Kidney (tissue), 14 donors: ENCODE data around the gene RTP2. TPM values are rescaled to one million over a fixed set of nuclear protein-coding genes. Genes with fewer than 3 reads are reported as not detected.

Experiments
- DNase-seq, 5 donors: peaks; one replicate each; pipeline ENCODE4 v3.0.0-alpha.2; 2013 to 2020
- FAIRE-seq: peaks from 2 replicates; lab custom pipeline; 2012; peaks lifted over from hg19 to GRCh38; lab: Jason Lieb, UNC
- H3K27ac ChIP-seq, 2 donors: one replicate each; pipeline ENCODE4 v1.7.0; 2013; ENCODE audit warnings: low read depth in 2 of 2, low read length in 2 of 2, inconsistent platforms in 1 of 2
- H3K27me3 ChIP-seq: one replicate; pipeline ENCODE4 v1.7.1; 2013; ENCODE audit warnings: low read length, inconsistent platforms; ENCODE audit not compliant: control insufficient read depth, insufficient read depth
- H3K36me3 ChIP-seq, 3 donors: one replicate each; pipeline versions ENCODE4 v1.7.0 to v1.7.1; 2013; ENCODE audit warnings: low read length in 3 of 3, control low read depth in 1 of 3, inconsistent platforms in 1 of 3; ENCODE audit not compliant: insufficient read depth in 3 of 3, control insufficient read depth in 2 of 3
- H3K4me1 ChIP-seq, 3 donors: one replicate each; pipeline versions ENCODE4 v1.7.0 to v1.7.1; 2013; ENCODE audit warnings: low read length in 3 of 3, inconsistent platforms in 1 of 3, low read depth in 1 of 3; ENCODE audit not compliant: control insufficient read depth in 2 of 3, insufficient read depth in 2 of 3
- H3K4me3 ChIP-seq, 3 donors: one replicate each; pipeline versions ENCODE4 v1.7.0 to v1.8.1; 2013; ENCODE audit warnings: low read length in 3 of 3, control low read depth in 1 of 3, inconsistent platforms in 1 of 3
- H3K9ac ChIP-seq, 3 donors: one replicate each; pipeline versions ENCODE4 v1.7.0 to v1.7.1; 2013; ENCODE audit warnings: low read length in 3 of 3, control low read depth in 1 of 3, inconsistent platforms in 1 of 3
- H3K9me3 ChIP-seq, 3 donors: one replicate each; pipeline versions ENCODE4 v1.7.0 to v1.7.1; 2013; ENCODE audit warnings: low read length in 3 of 3, control low read depth in 1 of 3, inconsistent platforms in 1 of 3; ENCODE audit not compliant: control insufficient read depth in 2 of 3, insufficient read depth in 1 of 3
- intact Hi-C: fragments of 100-400 bp; cut with DNase I; formaldehyde crosslinking; loops from one replicate; pipeline ENCODE4 v1.11.1; 2022
- polyA plus RNA-seq: library from polyadenylated mRNA; stranded (reverse); fragments of 350-450 nt; fragmentation: Illumina TruSeq; extraction: RNeasy Lipid Tissue Mini Kit (QIAGEN cat#74804); gene quantifications from one replicate; pipeline ENCODE4 v1.2.3, GENCODE V29; 2014; ENCODE audit warnings: low read depth, low replicate concordance; ENCODE audit not compliant: insufficient read depth
- total RNA-seq: library from RNA; stranded (reverse); fragmentation: NEBNext Ultra II Directional; extraction: Animal tissue kit (Norgen Biotek cat#: 25700); gene quantifications from one replicate; pipeline ENCODE4 v1.2.1, GENCODE V29; 2021
- TF ChIP-seq, protein P1 (sequence below): IDR thresholded peaks from 3 replicates; pipeline ENCODE4 v1.5.1; 2012; ENCODE audit warnings: mild to moderate bottlenecking, moderate library complexity, borderline replicate concordance; ENCODE audit not compliant: insufficient read depth; ENCODE audit errors: extremely low read depth
- donor health status: control.
- donor health status: control.
- donor health status: control.
- donor health status: control.
- donor health status: control.
- donor health status: DM: yes; HTN: yes; CAD: no.
- donor health status: Normal renal cell carcinoma (clear cell type).

RTP2 gene
- total and polyA plus RNA-seq, 2 donors from 2014 or later, result not detected

GRCh38 chr3:187721055-187721454 lies 18.7 kb upstream of the RTP2 start:
- Histone ChIP-seq H3K4me1 (no peaks in the 10 kb centered on the region), H3K9ac (no peak overlapping the region), H3K27me3 (no peaks in the 10 kb centered on the region), H3K9me3 (no peaks in the 10 kb centered on the region), H3K36me3 (peaks cover 0 to 36% (median 32%) of the 10 kb centered on the region in 3 donors), H3K4me3 (no peak overlapping the region), H3K27ac (no peak overlapping the region)
- FAIRE-seq (no peak), DNase-seq (no peak)
- TF ChIP-seq, protein P1, sequence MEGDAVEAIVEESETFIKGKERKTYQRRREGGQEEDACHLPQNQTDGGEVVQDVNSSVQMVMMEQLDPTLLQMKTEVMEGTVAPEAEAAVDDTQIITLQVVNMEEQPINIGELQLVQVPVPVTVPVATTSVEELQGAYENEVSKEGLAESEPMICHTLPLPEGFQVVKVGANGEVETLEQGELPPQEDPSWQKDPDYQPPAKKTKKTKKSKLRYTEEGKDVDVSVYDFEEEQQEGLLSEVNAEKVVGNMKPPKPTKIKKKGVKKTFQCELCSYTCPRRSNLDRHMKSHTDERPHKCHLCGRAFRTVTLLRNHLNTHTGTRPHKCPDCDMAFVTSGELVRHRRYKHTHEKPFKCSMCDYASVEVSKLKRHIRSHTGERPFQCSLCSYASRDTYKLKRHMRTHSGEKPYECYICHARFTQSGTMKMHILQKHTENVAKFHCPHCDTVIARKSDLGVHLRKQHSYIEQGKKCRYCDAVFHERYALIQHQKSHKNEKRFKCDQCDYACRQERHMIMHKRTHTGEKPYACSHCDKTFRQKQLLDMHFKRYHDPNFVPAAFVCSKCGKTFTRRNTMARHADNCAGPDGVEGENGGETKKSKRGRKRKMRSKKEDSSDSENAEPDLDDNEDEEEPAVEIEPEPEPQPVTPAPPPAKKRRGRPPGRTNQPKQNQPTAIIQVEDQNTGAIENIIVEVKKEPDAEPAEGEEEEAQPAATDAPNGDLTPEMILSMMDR, result no peak
- intact Hi-C loops, result no loop called here

GRCh38 chr3:187720337-187720670 lies 17.9 kb upstream of the RTP2 start:
- DNase-seq (no peak), FAIRE-seq (no peak)
- TF ChIP-seq, protein P1, result no peak
- no peak overlapping the region for H3K9ac ChIP-seq
- intact Hi-C loops, result no loop called here
- H3K36me3 ChIP-seq, result peaks cover 0 to 28% (median 25%) of the 10 kb centered on the region in 3 donors
- no peaks in the 10 kb centered on the region for H3K27me3 ChIP-seq
- no peaks in the 10 kb centered on the region for H3K9me3 ChIP-seq
- no peak overlapping the region for H3K4me3 ChIP-seq
- H3K27ac ChIP-seq, result no peak overlapping the region
- no peaks in the 10 kb centered on the region for H3K4me1 ChIP-seq

GRCh38 chr3:187719628-187720336 lies 17.4 kb upstream of the RTP2 start:
- DNase-seq (peak in 1 of 5 donors; percentile 63), FAIRE-seq (no peak)
- TF ChIP-seq, protein P1, result no peak
- H3K4me1 ChIP-seq, result no peaks in the 10 kb centered on the region
- no peaks in the 10 kb centered on the region for H3K9me3 ChIP-seq
- no peaks in the 10 kb centered on the region for H3K27me3 ChIP-seq
- intact Hi-C loops, result no loop called here
- H3K36me3 ChIP-seq, result peaks cover 0 to 25% (median 21%) of the 10 kb centered on the region in 3 donors
- H3K9ac ChIP-seq, result no peak overlapping the region
- no peak overlapping the region for H3K4me3 ChIP-seq
- no peak overlapping the region for H3K27ac ChIP-seq

DNA sequence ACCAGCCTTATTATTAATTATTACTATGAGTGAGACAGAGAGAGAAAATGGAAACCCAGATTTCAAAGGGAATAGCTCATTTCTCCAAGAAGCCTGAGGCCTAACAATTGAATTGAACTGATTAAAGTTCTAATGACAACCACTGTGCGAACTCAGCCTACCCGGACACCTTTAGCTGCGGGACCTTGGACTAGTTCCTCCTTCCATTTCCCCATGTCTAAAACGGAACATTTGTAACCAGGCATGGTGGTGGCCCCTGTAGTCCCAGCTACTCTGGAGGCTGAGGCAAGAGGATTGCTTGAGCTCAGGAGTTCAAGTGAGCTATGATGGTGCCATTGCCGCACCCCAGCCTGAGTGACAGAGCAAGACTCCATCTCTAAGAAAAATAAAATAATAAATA lies 16.4 kb upstream of the RTP2 start:
- no peaks in the 10 kb centered on the region for H3K9me3 ChIP-seq
- DNase-seq (no peak), FAIRE-seq (no peak)
- intact Hi-C loops, result no loop called here
- peaks cover 0 to under 1% (median 0%) of the 10 kb centered on the region in 3 donors for H3K4me1 ChIP-seq
- peaks cover 0 to 16% (median 12%) of the 10 kb centered on the region in 3 donors for H3K36me3 ChIP-seq
- H3K9ac ChIP-seq, result no peak overlapping the region
- H3K27me3 ChIP-seq, result no peaks in the 10 kb centered on the region
- H3K4me3 ChIP-seq, result no peak overlapping the region
- H3K27ac ChIP-seq, result no peak overlapping the region
- TF ChIP-seq, protein P1, result no peak
